Measurements from ENCODE around the gene SLC30A4. TPM values are rescaled to one million over a fixed set of nuclear protein-coding genes. Genes with fewer than 3 reads are reported as not detected.

SLC30A4 gene
- total RNA-seq, 3 donors from 2014 or later: 10.4 to 17.2 (median 16.6) TPM

DNA sequence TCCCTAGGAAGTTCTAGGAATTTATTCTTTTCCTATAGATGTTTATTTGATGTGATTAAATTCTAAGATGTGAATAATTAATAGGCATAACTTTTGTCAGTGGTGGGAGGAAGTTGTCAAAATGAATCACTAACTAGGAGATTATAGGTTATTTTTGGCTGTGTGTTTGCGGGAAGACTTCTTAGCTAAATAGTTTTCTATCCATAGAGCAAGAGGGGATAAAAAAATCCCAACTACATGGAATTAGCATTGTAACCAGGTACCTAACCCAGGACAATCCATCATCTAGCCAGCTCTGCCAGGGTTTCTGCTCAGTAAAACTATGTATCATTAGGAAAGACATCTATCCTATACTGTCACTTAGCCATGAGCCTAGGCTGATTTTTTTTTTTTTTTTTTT lies 23.9 kb downstream of the SLC30A4 start:
- no peaks in the 10 kb centered on the region for H3K36me3 ChIP-seq (ENCODE audit: low read depth)
- no peak overlapping the region for H3K4me3 ChIP-seq
- no peak for ATAC-seq
- TF ChIP-seq CTCF (IDR thresholded peaks at IDR 0.05): no peak
- no peak for DNase-seq
- no peaks in the 10 kb centered on the region for H3K4me1 ChIP-seq (ENCODE audit: low read depth)
- no peaks in the 10 kb centered on the region for H3K9me3 ChIP-seq
- intact Hi-C loops (cut with DNase I, micrococcal nuclease): no loop called here

GRCh38 chr15:45497261-45497660 lies 25.3 kb downstream of the SLC30A4 start:
- no peak overlapping the region for H3K4me3 ChIP-seq
- DNase-seq (no peak), ATAC-seq (no peak)
- no peaks in the 10 kb centered on the region for H3K9me3 ChIP-seq
- H3K36me3 ChIP-seq (ENCODE audit: low read depth): no peaks in the 10 kb centered on the region
- H3K4me1 ChIP-seq (ENCODE audit: low read depth): no peaks in the 10 kb centered on the region
- intact Hi-C loops (cut with DNase I, micrococcal nuclease): no loop called here
- no peak for TF ChIP-seq CTCF (IDR thresholded peaks at IDR 0.05)

GRCh38 chr15:45496658-45497057 lies 25.9 kb downstream of the SLC30A4 start:
- no peak overlapping the region for H3K4me3 ChIP-seq
- DNase-seq: no peak
- no peak for ATAC-seq
- TF ChIP-seq CTCF (IDR thresholded peaks at IDR 0.05): no peak
- no peaks in the 10 kb centered on the region for H3K4me1 ChIP-seq (ENCODE audit: low read depth)
- H3K9me3 ChIP-seq: no peaks in the 10 kb centered on the region
- intact Hi-C loops (cut with DNase I, micrococcal nuclease): no loop called here
- no peaks in the 10 kb centered on the region for H3K36me3 ChIP-seq (ENCODE audit: low read depth)

DNA sequence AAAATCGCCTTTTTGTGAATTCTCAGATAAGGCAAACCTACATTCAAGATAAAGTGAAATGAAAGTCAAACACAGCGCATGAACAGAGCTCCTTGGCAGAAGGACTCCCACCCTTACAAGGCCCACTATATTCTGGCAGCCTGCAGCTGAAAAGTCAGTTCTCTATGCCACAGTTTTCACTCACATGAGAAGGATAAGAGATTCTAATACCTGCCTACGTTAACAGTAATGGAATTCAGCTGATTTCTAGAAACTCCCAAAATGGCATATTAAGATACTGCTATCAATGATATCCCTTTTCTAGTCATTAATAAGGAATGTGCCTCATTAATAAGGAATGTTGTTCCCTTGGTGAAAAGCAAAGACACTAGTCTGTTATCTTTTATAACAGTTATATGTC lies 27.0 kb downstream of the SLC30A4 start:
- no peaks in the 10 kb centered on the region for H3K4me1 ChIP-seq (ENCODE audit: low read depth)
- H3K36me3 ChIP-seq (ENCODE audit: low read depth): no peaks in the 10 kb centered on the region
- ATAC-seq (no peak), DNase-seq (no peak)
- no peaks in the 10 kb centered on the region for H3K9me3 ChIP-seq
- intact Hi-C loops (cut with DNase I, micrococcal nuclease): no loop called here
- H3K4me3 ChIP-seq: no peak overlapping the region
- no peak for TF ChIP-seq CTCF (IDR thresholded peaks at IDR 0.05)

GRCh38 chr15:45489690-45490238 lies 32.8 kb downstream of the SLC30A4 start:
- no peak for TF ChIP-seq CTCF (IDR thresholded peaks at IDR 0.05)
- no peak for DNase-seq
- intact Hi-C loops (cut with DNase I, micrococcal nuclease): no loop called here

DNA sequence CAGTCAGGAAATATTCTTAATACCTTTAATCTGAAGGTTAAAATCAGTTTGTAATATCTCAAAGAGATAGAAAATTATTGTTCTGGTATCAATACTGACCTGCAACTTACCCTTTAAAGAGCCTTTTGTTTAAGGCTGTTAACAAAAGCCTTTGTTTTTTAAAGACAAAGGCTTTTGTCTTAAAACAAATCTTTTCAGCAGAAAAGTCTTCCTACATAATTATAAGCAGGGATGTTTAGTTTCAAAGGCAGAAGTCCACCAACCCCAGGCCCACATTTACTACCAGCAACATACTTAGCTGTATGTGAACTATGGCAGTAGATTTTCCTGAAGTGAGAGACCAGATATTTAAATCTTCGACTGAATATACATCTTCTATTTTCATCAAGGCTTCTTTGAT lies 36.2 kb downstream of the SLC30A4 start:
- intact Hi-C loops (cut with DNase I, micrococcal nuclease): no loop called here
- ATAC-seq (no peak), DNase-seq (no peak)
- H3K4me3 ChIP-seq: no peak overlapping the region
- TF ChIP-seq CTCF (IDR thresholded peaks at IDR 0.05): no peak
- no peaks in the 10 kb centered on the region for H3K9me3 ChIP-seq
- H3K36me3 ChIP-seq (ENCODE audit: low read depth): no peaks in the 10 kb centered on the region
- no peaks in the 10 kb centered on the region for H3K4me1 ChIP-seq (ENCODE audit: low read depth)

More at GRCh38 chr15:45489690-45490238, 32.8 kb downstream of the SLC30A4 start:
- no peak for ATAC-seq
- no peaks in the 10 kb centered on the region for H3K36me3 ChIP-seq (ENCODE audit: low read depth)
- no peaks in the 10 kb centered on the region for H3K9me3 ChIP-seq
- H3K4me1 ChIP-seq (ENCODE audit: low read depth): no peaks in the 10 kb centered on the region
- H3K4me3 ChIP-seq: no peak overlapping the region

Data from mucosa of descending colon (tissue), 3 donors.